ENCODE results near the gene RASAL1.

RASAL1 gene

GRCh38 chr12:113171543-113171942 lies 36.0 kb upstream of the RASAL1 start:
- Histone ChIP-seq H3K9ac (ENCODE audit: low read depth, low read length) (no peak overlapping the region), H3K9me3 (ENCODE audit: control insufficient read depth, insufficient read depth, low read length) (no peaks in the 10 kb centered on the region), H3K27me3 (ENCODE audit: control insufficient read depth, insufficient read depth, low read length) (no peaks in the 10 kb centered on the region), H3K36me3 (ENCODE audit: control insufficient read depth, insufficient read depth, low read length) (peaks cover 45% of the 10 kb centered on the region), H3K4me1 (ENCODE audit: control insufficient read depth, insufficient read depth, low read length) (no peaks in the 10 kb centered on the region), H3K4me3 (ENCODE audit: low read depth, low read length) (no peak overlapping the region)

- no peaks in the 10 kb centered on the region for H3K4me1 ChIP-seq (ENCODE audit: control insufficient read depth, insufficient read depth, low read length)
- H3K9me3 ChIP-seq (ENCODE audit: control insufficient read depth, insufficient read depth, low read length): no peaks in the 10 kb centered on the region
- H3K9ac ChIP-seq (ENCODE audit: low read depth, low read length): no peak overlapping the region
- peaks cover 40% of the 10 kb centered on the region for H3K36me3 ChIP-seq (ENCODE audit: control insufficient read depth, insufficient read depth, low read length)
- H3K4me3 ChIP-seq (ENCODE audit: low read depth, low read length): no peak overlapping the region
- H3K27me3 ChIP-seq (ENCODE audit: control insufficient read depth, insufficient read depth, low read length): no peaks in the 10 kb centered on the region
These were observed 35.4 kb upstream of the RASAL1 start for GRCh38 chr12:113170926-113171325.

- Histone ChIP-seq H3K9ac (ENCODE audit: low read depth, low read length) (no peak overlapping the region), H3K4me1 (ENCODE audit: control insufficient read depth, insufficient read depth, low read length) (no peaks in the 10 kb centered on the region), H3K27me3 (ENCODE audit: control insufficient read depth, insufficient read depth, low read length) (no peaks in the 10 kb centered on the region), H3K4me3 (ENCODE audit: low read depth, low read length) (no peak overlapping the region), H3K36me3 (ENCODE audit: control insufficient read depth, insufficient read depth, low read length) (peaks cover 44% of the 10 kb centered on the region), H3K9me3 (ENCODE audit: control insufficient read depth, insufficient read depth, low read length) (no peaks in the 10 kb centered on the region)
These were observed 34.9 kb upstream of the RASAL1 start for GRCh38 chr12:113170457-113170856.

- Histone ChIP-seq H3K4me3 (ENCODE audit: low read depth, low read length) (no peak overlapping the region), H3K4me1 (ENCODE audit: control insufficient read depth, insufficient read depth, low read length) (no peaks in the 10 kb centered on the region), H3K9ac (ENCODE audit: low read depth, low read length) (no peak overlapping the region), H3K9me3 (ENCODE audit: control insufficient read depth, insufficient read depth, low read length) (no peaks in the 10 kb centered on the region), H3K27me3 (ENCODE audit: control insufficient read depth, insufficient read depth, low read length) (no peaks in the 10 kb centered on the region), H3K36me3 (ENCODE audit: control insufficient read depth, insufficient read depth, low read length) (peaks cover 47% of the 10 kb centered on the region)
These were observed 34.1 kb upstream of the RASAL1 start for GRCh38 chr12:113169697-113170096.

- Histone ChIP-seq H3K27me3 (ENCODE audit: control insufficient read depth, insufficient read depth, low read length) (no peaks in the 10 kb centered on the region), H3K4me1 (ENCODE audit: control insufficient read depth, insufficient read depth, low read length) (no peaks in the 10 kb centered on the region), H3K9me3 (ENCODE audit: control insufficient read depth, insufficient read depth, low read length) (no peaks in the 10 kb centered on the region), H3K9ac (ENCODE audit: low read depth, low read length) (no peak overlapping the region), H3K4me3 (ENCODE audit: low read depth, low read length) (no peak overlapping the region), H3K36me3 (ENCODE audit: control insufficient read depth, insufficient read depth, low read length) (peaks cover 44% of the 10 kb centered on the region)
These were observed 32.3 kb upstream of the RASAL1 start for GRCh38 chr12:113167868-113168267.

GRCh38 chr12:113165521-113166450 lies 30.2 kb upstream of the RASAL1 start:
- Histone ChIP-seq H3K9ac (ENCODE audit: low read depth, low read length) (no peak overlapping the region), H3K4me3 (ENCODE audit: low read depth, low read length) (no peak overlapping the region), H3K9me3 (ENCODE audit: control insufficient read depth, insufficient read depth, low read length) (no peaks in the 10 kb centered on the region), H3K27me3 (ENCODE audit: control insufficient read depth, insufficient read depth, low read length) (no peaks in the 10 kb centered on the region), H3K4me1 (ENCODE audit: control insufficient read depth, insufficient read depth, low read length) (peaks cover 5% of the 10 kb centered on the region), H3K36me3 (ENCODE audit: control insufficient read depth, insufficient read depth, low read length) (peaks cover 29% of the 10 kb centered on the region)

- Histone ChIP-seq H3K4me1 (ENCODE audit: control insufficient read depth, insufficient read depth, low read length) (peaks cover 5% of the 10 kb centered on the region), H3K4me3 (ENCODE audit: low read depth, low read length) (no peak overlapping the region), H3K27me3 (ENCODE audit: control insufficient read depth, insufficient read depth, low read length) (no peaks in the 10 kb centered on the region), H3K9me3 (ENCODE audit: control insufficient read depth, insufficient read depth, low read length) (no peaks in the 10 kb centered on the region), H3K9ac (ENCODE audit: low read depth, low read length) (no peak overlapping the region), H3K36me3 (ENCODE audit: control insufficient read depth, insufficient read depth, low read length) (peaks cover 32% of the 10 kb centered on the region)
These were observed 28.5 kb upstream of the RASAL1 start for GRCh38 chr12:113164014-113164413.

- peaks cover 33% of the 10 kb centered on the region for H3K36me3 ChIP-seq (ENCODE audit: control insufficient read depth, insufficient read depth, low read length)
- no peaks in the 10 kb centered on the region for H3K27me3 ChIP-seq (ENCODE audit: control insufficient read depth, insufficient read depth, low read length)
- H3K4me1 ChIP-seq (ENCODE audit: control insufficient read depth, insufficient read depth, low read length): peaks cover 5% of the 10 kb centered on the region
- no peak overlapping the region for H3K4me3 ChIP-seq (ENCODE audit: low read depth, low read length)
- no peaks in the 10 kb centered on the region for H3K9me3 ChIP-seq (ENCODE audit: control insufficient read depth, insufficient read depth, low read length)
- no peak overlapping the region for H3K9ac ChIP-seq (ENCODE audit: low read depth, low read length)
These were observed 27.4 kb upstream of the RASAL1 start for GRCh38 chr12:113163030-113163360.

- Histone ChIP-seq H3K36me3 (ENCODE audit: control insufficient read depth, insufficient read depth, low read length) (peaks cover 37% of the 10 kb centered on the region), H3K9ac (ENCODE audit: low read depth, low read length) (no peak overlapping the region), H3K27me3 (ENCODE audit: control insufficient read depth, insufficient read depth, low read length) (no peaks in the 10 kb centered on the region), H3K4me3 (ENCODE audit: low read depth, low read length) (peak overlapping the region; percentile 11), H3K4me1 (ENCODE audit: control insufficient read depth, insufficient read depth, low read length) (peaks cover 5% of the 10 kb centered on the region), H3K9me3 (ENCODE audit: control insufficient read depth, insufficient read depth, low read length) (no peaks in the 10 kb centered on the region)
These were observed 26.8 kb upstream of the RASAL1 start for GRCh38 chr12:113162102-113163029.

GRCh38 chr12:113161415-113162016 lies 26.0 kb upstream of the RASAL1 start:
- peaks cover 5% of the 10 kb centered on the region for H3K4me1 ChIP-seq (ENCODE audit: control insufficient read depth, insufficient read depth, low read length)
- peaks cover 37% of the 10 kb centered on the region for H3K36me3 ChIP-seq (ENCODE audit: control insufficient read depth, insufficient read depth, low read length)
- H3K9me3 ChIP-seq (ENCODE audit: control insufficient read depth, insufficient read depth, low read length): no peaks in the 10 kb centered on the region
- H3K4me3 ChIP-seq (ENCODE audit: low read depth, low read length): peak overlapping the region; percentile 11
- no peaks in the 10 kb centered on the region for H3K27me3 ChIP-seq (ENCODE audit: control insufficient read depth, insufficient read depth, low read length)
- H3K9ac ChIP-seq (ENCODE audit: low read depth, low read length): no peak overlapping the region

GRCh38 chr12:113159937-113160336 lies 24.4 kb upstream of the RASAL1 start:
- no peak overlapping the region for H3K9ac ChIP-seq (ENCODE audit: low read depth, low read length)
- H3K4me1 ChIP-seq (ENCODE audit: control insufficient read depth, insufficient read depth, low read length): peaks cover 5% of the 10 kb centered on the region

More at GRCh38 chr12:113159937-113160336, 24.4 kb upstream of the RASAL1 start:
- H3K9me3 ChIP-seq (ENCODE audit: control insufficient read depth, insufficient read depth, low read length): no peaks in the 10 kb centered on the region
- H3K4me3 ChIP-seq (ENCODE audit: low read depth, low read length): no peak overlapping the region
- H3K27me3 ChIP-seq (ENCODE audit: control insufficient read depth, insufficient read depth, low read length): peaks cover 4% of the 10 kb centered on the region
- peaks cover 28% of the 10 kb centered on the region for H3K36me3 ChIP-seq (ENCODE audit: control insufficient read depth, insufficient read depth, low read length)

All from iPS-15b (cell line).